CD14-positive monocyte (primary cell): Measurements from ENCODE around the gene MPST. TPM values are rescaled to one million over a fixed set of nuclear protein-coding genes. Genes with fewer than 3 reads are reported as not detected.

Experiments used
- DNase-seq, 3 donors: peaks; one replicate each; pipeline ENCODE4 v3.0.0-alpha.2; 2011 to 2022
- H2AFZ ChIP-seq: 2 replicates; pipeline ENCODE4 v1.6.0; 2012; ENCODE audit warnings: mild to moderate bottlenecking, low read depth, low read length, inconsistent platforms; ENCODE audit not compliant: insufficient read depth, poor library complexity, severe bottlenecking
- H3K27ac ChIP-seq, 2 donors: 1 replicate in 1 of 2; 2 replicates in 1 of 2; pipeline ENCODE4 v1.5.1; 2012 to 2013; ENCODE audit warnings: low read length in 2 of 2, control low read depth in 1 of 2, inconsistent platforms in 1 of 2, low read depth in 1 of 2, mild to moderate bottlenecking in 1 of 2
- H3K27me3 ChIP-seq, 2 donors: one replicate each; pipeline versions ENCODE4 v1.6.0 to v1.6.1; 2011 to 2013; ENCODE audit warnings: low read length in 2 of 2; ENCODE audit not compliant: control insufficient read depth in 2 of 2, insufficient read depth in 2 of 2
- H3K36me3 ChIP-seq, 2 donors: replicated peaks in 1 of 2; 1 replicate in 1 of 2; 2 replicates in 1 of 2; pipeline versions ENCODE4 v1.5.1 to v1.6.1; 2012 to 2013; ENCODE audit warnings: low read length in 2 of 2, control low read depth in 1 of 2, inconsistent platforms in 1 of 2, mild to moderate bottlenecking in 1 of 2; ENCODE audit not compliant: insufficient read depth in 2 of 2, control insufficient read depth in 1 of 2
- H3K4me1 ChIP-seq, 2 donors: 1 replicate in 1 of 2; 2 replicates in 1 of 2; pipeline versions ENCODE4 v1.5.1 to v1.6.1; 2012 to 2013; ENCODE audit warnings: low read length in 2 of 2, control low read depth in 1 of 2, inconsistent platforms in 1 of 2, mild to moderate bottlenecking in 1 of 2, moderate library complexity in 1 of 2; ENCODE audit not compliant: insufficient read depth in 2 of 2, control insufficient read depth in 1 of 2
- H3K4me2 ChIP-seq: replicated peaks from 2 replicates; pipeline ENCODE3; 2012; ENCODE audit warnings: low read length, moderate library complexity, mild to moderate bottlenecking; ENCODE audit not compliant: poor library complexity, severe bottlenecking; ENCODE audit errors: extremely low read depth
- H3K4me3 ChIP-seq, 3 experiments: fragments of 200-600 bp in 1 of 3; sonication (generic) in 1 of 3; replicated peaks in 1 of 3; 1 replicate in 2 of 3; 2 replicates in 1 of 3; pipeline ENCODE4 v1.5.1; 2011 to 2013; ENCODE audit warnings: low read length in 3 of 3, mild to moderate bottlenecking in 3 of 3, control low read depth in 2 of 3, low read depth in 2 of 3, inconsistent platforms in 1 of 3, moderate library complexity in 1 of 3
- H3K79me2 ChIP-seq: 2 replicates; pipeline ENCODE4 v1.6.0; 2012; ENCODE audit warnings: mild to moderate bottlenecking, control low read depth, inconsistent platforms, low read length, moderate library complexity; ENCODE audit not compliant: insufficient read depth
- H3K9ac ChIP-seq: 2 replicates; pipeline ENCODE4 v1.6.0; 2017; ENCODE audit warnings: low read length, mild to moderate bottlenecking; ENCODE audit not compliant: insufficient read depth, poor library complexity, severe bottlenecking
- H3K9me3 ChIP-seq, 2 donors: replicated peaks in 1 of 2; 1 replicate in 1 of 2; 2 replicates in 1 of 2; pipeline versions ENCODE4 v1.5.1 to v1.6.1; 2012 to 2013; ENCODE audit warnings: low read length in 2 of 2, control low read depth in 1 of 2; ENCODE audit not compliant: control insufficient read depth in 1 of 2, insufficient read depth in 1 of 2
- H4K20me1 ChIP-seq: 2 replicates; pipeline ENCODE4 v1.6.0; 2012; ENCODE audit warnings: mild to moderate bottlenecking, low read length, control low read depth, moderate library complexity; ENCODE audit not compliant: insufficient read depth
- H3K27ac Mint-ChIP-seq, 7 donors: one replicate each; pipeline ENCODE4 v1.8.0; 2020; ENCODE audit warnings: mild to moderate bottlenecking in 7 of 7, mixed read lengths in 7 of 7, moderate library complexity in 6 of 7, inconsistent platforms in 2 of 7
- H3K27me3 Mint-ChIP-seq, 3 donors: one replicate each; pipeline ENCODE4 v1.8.0; 2021 to 2022; ENCODE audit warnings: low read depth in 3 of 3, mild to moderate bottlenecking in 3 of 3, mixed read lengths in 3 of 3, moderate library complexity in 3 of 3, inconsistent platforms in 1 of 3
- H3K36me3 Mint-ChIP-seq, 2 donors: one replicate each; pipeline ENCODE4 v1.8.0; 2020; ENCODE audit warnings: mixed read lengths in 2 of 2, inconsistent platforms in 1 of 2, mild to moderate bottlenecking in 1 of 2
- H3K4me1 Mint-ChIP-seq: one replicate; pipeline ENCODE4 v1.8.0; 2020; ENCODE audit warnings: mild to moderate bottlenecking, mixed read lengths
- H3K4me3 Mint-ChIP-seq, 2 donors: one replicate each; pipeline ENCODE4 v1.8.0; 2020; ENCODE audit warnings: mild to moderate bottlenecking in 2 of 2, mixed read lengths in 2 of 2, moderate library complexity in 1 of 2
- H3K9me3 Mint-ChIP-seq, 7 donors: one replicate each; pipeline ENCODE4 v1.8.0; 2020 to 2022; ENCODE audit warnings: mixed read lengths in 7 of 7, mild to moderate bottlenecking in 6 of 7, moderate library complexity in 6 of 7, inconsistent platforms in 2 of 7
- WGBS: methylation state at CpG from one replicate; pipeline ENCODE4 v1.1.5; 2013; ENCODE audit warnings: missing lambda C conversion rate; ENCODE audit not compliant: insufficient coverage; 5-methylcytosine and 5-hydroxymethylcytosine counted together
- intact Hi-C, 2 donors: fragments of 100-400 bp; cut with micrococcal nuclease; formaldehyde crosslinking; loops; one replicate each; pipeline versions ENCODE4 v1.15.0 to v1.15.1; 2023
- polyA plus RNA-seq, 3 donors: library from polyadenylated mRNA; depleted of rRNA in 1 of 3; unstranded in 2 of 3; stranded (reverse) in 1 of 3; fragments of 300-500 nt in 2 of 3; fragments of >200 nt in 1 of 3; fragmentation: Illumina TruSeq in 2 of 3; gene quantifications; 1 replicate in 2 of 3; 2 replicates in 1 of 3; pipeline ENCODE4 v1.2.3, GENCODE V29; 2012 to 2021
- TF ChIP-seq, protein P1 (sequence below): fragments of 200-600 bp; IDR thresholded peaks from one replicate; pipeline ENCODE4 v1.8.0; 2022; ENCODE audit warnings: antibody characterized with exemption, mild to moderate bottlenecking

MPST gene
- polyA plus RNA-seq, 3 donors = 27.9 to 53.7 (median 51.2) TPM

DNA sequence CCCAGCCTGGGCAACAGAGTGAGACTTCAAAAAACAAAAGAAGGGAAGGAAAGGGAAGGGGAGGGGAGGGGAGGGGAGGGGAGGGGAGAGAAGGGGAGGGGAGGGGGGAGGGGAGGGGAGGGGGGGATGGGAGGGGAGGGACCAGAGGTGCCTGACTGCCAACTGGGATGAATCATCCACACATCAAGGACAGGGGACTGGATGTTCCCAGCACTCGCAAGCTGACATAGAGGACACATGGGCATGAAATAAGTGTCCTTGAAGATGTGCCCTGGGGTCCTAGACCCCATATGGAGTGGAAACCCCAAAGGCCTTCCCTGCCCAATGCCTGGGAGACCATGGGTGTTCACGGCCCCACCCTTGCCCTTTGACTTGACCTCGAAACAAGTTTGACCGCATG lies 20.1 kb upstream of the MPST start:
- Histone ChIP-seq H3K27me3 (no peaks in the 10 kb centered on the region), H3K4me3 (no peak overlapping the region), H3K4me1 (no peaks in the 10 kb centered on the region), H3K79me2 (no peaks in the 10 kb centered on the region), H3K36me3 (no peaks in the 10 kb centered on the region), H3K9me3 (no peaks in the 10 kb centered on the region), H3K9ac (no peak overlapping the region), H2AFZ (no peak overlapping the region), H3K27ac (no peak overlapping the region), H4K20me1 (no peaks in the 10 kb centered on the region), H3K4me2 (no peak overlapping the region)
- Mint-ChIP-seq H3K27ac (no peak overlapping the region), H3K9me3 (no peaks in the 10 kb centered on the region), H3K4me3 (no peak overlapping the region), H3K4me1 (no peaks in the 10 kb centered on the region), H3K36me3 (no peaks in the 10 kb centered on the region), H3K27me3 (peaks cover 2 to 13% (median 10%) of the 10 kb centered on the region in 3 donors)
- intact Hi-C loops = loop anchor here in 1 of 2 donors (10.0 kb wide), 1 partner anchor 445 kb away; no protein-coding TSS in a partner anchor
- no peak for DNase-seq
- WGBS = 100% methylated on average over 3 of the region's 4 CpGs
- TF ChIP-seq, protein P1, sequence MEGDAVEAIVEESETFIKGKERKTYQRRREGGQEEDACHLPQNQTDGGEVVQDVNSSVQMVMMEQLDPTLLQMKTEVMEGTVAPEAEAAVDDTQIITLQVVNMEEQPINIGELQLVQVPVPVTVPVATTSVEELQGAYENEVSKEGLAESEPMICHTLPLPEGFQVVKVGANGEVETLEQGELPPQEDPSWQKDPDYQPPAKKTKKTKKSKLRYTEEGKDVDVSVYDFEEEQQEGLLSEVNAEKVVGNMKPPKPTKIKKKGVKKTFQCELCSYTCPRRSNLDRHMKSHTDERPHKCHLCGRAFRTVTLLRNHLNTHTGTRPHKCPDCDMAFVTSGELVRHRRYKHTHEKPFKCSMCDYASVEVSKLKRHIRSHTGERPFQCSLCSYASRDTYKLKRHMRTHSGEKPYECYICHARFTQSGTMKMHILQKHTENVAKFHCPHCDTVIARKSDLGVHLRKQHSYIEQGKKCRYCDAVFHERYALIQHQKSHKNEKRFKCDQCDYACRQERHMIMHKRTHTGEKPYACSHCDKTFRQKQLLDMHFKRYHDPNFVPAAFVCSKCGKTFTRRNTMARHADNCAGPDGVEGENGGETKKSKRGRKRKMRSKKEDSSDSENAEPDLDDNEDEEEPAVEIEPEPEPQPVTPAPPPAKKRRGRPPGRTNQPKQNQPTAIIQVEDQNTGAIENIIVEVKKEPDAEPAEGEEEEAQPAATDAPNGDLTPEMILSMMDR = no peak

DNA sequence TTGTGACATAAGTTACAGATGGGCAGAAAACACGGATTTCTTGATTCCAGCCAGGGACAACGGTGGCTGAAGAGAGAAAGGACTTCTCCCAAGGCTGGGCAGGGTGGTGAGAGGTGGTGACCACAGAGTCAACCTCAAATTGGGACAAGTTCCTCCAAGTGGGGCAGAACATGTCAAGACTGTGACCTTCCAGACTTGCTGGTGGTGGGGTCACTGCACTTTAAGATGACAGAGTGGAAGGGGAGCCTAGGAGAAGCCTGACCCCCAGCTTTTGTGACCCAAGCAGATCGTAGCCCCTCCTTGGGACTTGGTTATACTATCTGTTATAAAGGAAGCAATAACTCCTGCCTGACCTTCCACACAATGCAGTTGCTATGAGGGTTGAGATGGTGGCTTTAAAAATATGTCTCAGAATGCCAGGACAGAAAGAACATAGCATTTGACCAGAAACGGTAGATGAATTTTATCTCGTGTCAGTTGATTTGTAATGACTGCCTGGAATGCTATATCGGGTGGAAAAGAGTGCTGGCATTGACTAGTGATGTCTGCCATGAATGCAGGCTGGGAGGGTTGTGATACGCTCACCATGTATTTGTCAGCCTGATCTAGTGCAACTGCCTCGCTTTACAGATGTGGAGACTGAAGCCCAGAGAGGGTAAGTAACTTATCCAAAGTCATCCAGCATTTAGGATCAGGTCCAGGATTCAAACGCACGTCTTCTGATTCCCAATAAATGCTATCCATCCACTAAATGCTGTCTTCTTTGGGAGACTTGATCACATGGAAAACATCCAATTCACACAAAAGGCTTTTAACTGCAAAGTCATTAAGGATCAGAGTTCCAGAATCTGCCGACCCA lies 18.6 kb upstream of the MPST start:
- Mint-ChIP-seq H3K4me3 (no peak overlapping the region), H3K9me3 (peaks cover 0 to 8% (median 3%) of the 10 kb centered on the region in 7 donors), H3K4me1 (no peaks in the 10 kb centered on the region), H3K27me3 (peaks cover 2 to 17% (median 13%) of the 10 kb centered on the region in 3 donors), H3K27ac (no peak overlapping the region), H3K36me3 (no peaks in the 10 kb centered on the region)
- Histone ChIP-seq H3K27ac (no peak overlapping the region), H3K4me3 (no peak overlapping the region), H3K4me1 (no peaks in the 10 kb centered on the region), H3K36me3 (no peaks in the 10 kb centered on the region), H4K20me1 (no peaks in the 10 kb centered on the region), H3K4me2 (no peak overlapping the region), H2AFZ (no peak overlapping the region), H3K9ac (no peak overlapping the region), H3K9me3 (no peaks in the 10 kb centered on the region), H3K27me3 (no peaks in the 10 kb centered on the region), H3K79me2 (no peaks in the 10 kb centered on the region)
- TF ChIP-seq, protein P1 = no peak
- intact Hi-C loops = no loop called here
- WGBS = 86% methylated on average over 7 of the region's 11 CpGs
- no peak for DNase-seq
